Stimulated activated CD8-positive, alpha-beta memory T cell treated with anti-CD3 and anti-CD28 coated beads, Interleukin-2, amount 100 ng/mL, for 48 hours (primary cell): ENCODE measurements around the gene CHCHD4.
"Not testable (repeated sequence)": the region's sequence is repeated elsewhere in the genome, so short reads cannot be mapped to it uniquely, and the experiment has no call there.

Experiments
- DNase-seq, 2 donors: peaks; one replicate each; pipeline ENCODE4 v3.0.0-alpha.2; 2020; ENCODE audit warnings: low read depth in 2 of 2

CHCHD4 gene

GRCh38 chr3:14135581-14135980 lies 10.9 kb upstream of the CHCHD4 start:
- DNase-seq, result no peak

GRCh38 chr3:14134291-14134690 lies 9.6 kb upstream of the CHCHD4 start:
- DNase-seq, result no peak

GRCh38 chr3:14133876-14134275 lies 9.2 kb upstream of the CHCHD4 start:
- no peak for DNase-seq

GRCh38 chr3:14133188-14133800 lies 8.6 kb upstream of the CHCHD4 start:
- DNase-seq, result no peak

- DNase-seq, result no peak
Measured at GRCh38 chr3:14132689-14133088, 8.0 kb upstream of the CHCHD4 start.

- DNase-seq, result no peak
Measured at GRCh38 chr3:14132120-14132519, 7.5 kb upstream of the CHCHD4 start.

- DNase-seq, result no peak
Measured at GRCh38 chr3:14131134-14131533, 6.5 kb upstream of the CHCHD4 start.

- no peak for DNase-seq
Measured at GRCh38 chr3:14130707-14131106, 6.0 kb upstream of the CHCHD4 start.

- no peak for DNase-seq
Measured at GRCh38 chr3:14130230-14130629, 5.6 kb upstream of the CHCHD4 start.

GRCh38 chr3:14129296-14129695 lies 4.6 kb upstream of the CHCHD4 start:
- DNase-seq, result no peak

- no peak for DNase-seq
Measured at GRCh38 chr3:14128724-14129123, 4.1 kb upstream of the CHCHD4 start.

- no peak for DNase-seq
Measured at GRCh38 chr3:14127516-14128161, 3.0 kb upstream of the CHCHD4 start.

GRCh38 chr3:14126887-14127505 lies 2.3 kb upstream of the CHCHD4 start:
- DNase-seq, result no peak

GRCh38 chr3:14126017-14126886 lies 1.6 kb upstream of the CHCHD4 start:
- no peak for DNase-seq

- DNase-seq, result peak; percentile 46 to 48
Measured at GRCh38 chr3:14125193-14126016, 735 bp upstream of the CHCHD4 start.

GRCh38 chr3:14124223-14124614 lies 451 bp downstream of the CHCHD4 start:
- DNase-seq, result peak; percentile 37 to 44

GRCh38 chr3:14123308-14124222 lies 1.1 kb downstream of the CHCHD4 start:
- no peak for DNase-seq

GRCh38 chr3:14122301-14122700 lies 2.4 kb downstream of the CHCHD4 start:
- DNase-seq, result no peak

GRCh38 chr3:14121859-14122258 lies 2.8 kb downstream of the CHCHD4 start:
- no peak for DNase-seq

- DNase-seq, result not testable (repeated sequence)
Measured at GRCh38 chr3:14120921-14121448, 3.7 kb downstream of the CHCHD4 start.
